HepG2 (cell line): ENCODE results near the gene VAC14. TPM values are rescaled to one million over a fixed set of nuclear protein-coding genes. Genes with fewer than 3 reads are reported as not detected.
A peak's percentile ranks its signal among the peaks of the same experiment; 100 is the strongest.

Source experiments
- CTCF ChIP-seq: sonication (generic); formaldehyde crosslinking; IDR thresholded peaks from 2 replicates; pipeline ENCODE4 v1.5.0; 2020; ENCODE audit warnings: mild to moderate bottlenecking, missing genetic modification reagents, moderate library complexity
- ERF ChIP-seq: IDR thresholded peaks from 2 replicates; pipeline ENCODE4 v1.6.1; 2018; ENCODE audit warnings: missing biosample characterization, missing genetic modification reagents
- FUBP1 ChIP-seq: sonication (generic); formaldehyde crosslinking; IDR thresholded peaks from 2 replicates; pipeline ENCODE4 v1.5.1; 2020; ENCODE audit warnings: missing genetic modification reagents, mild to moderate bottlenecking, borderline replicate concordance
- HCFC1 ChIP-seq: fragments of 150-350 bp; IDR thresholded peaks from 2 replicates; pipeline ENCODE4 v1.6.1; 2014; ENCODE audit warnings: low read depth, low read length
- IRX3 ChIP-seq: sonication (generic); formaldehyde crosslinking; IDR thresholded peaks from 2 replicates; pipeline ENCODE4 v1.8.1; 2023; ENCODE audit warnings: mild to moderate bottlenecking, low read depth, missing genetic modification reagents, borderline replicate concordance
- KDM5A ChIP-seq: fragments of 200-600 bp; sonication (generic); IDR thresholded peaks from 2 replicates; pipeline ENCODE4 v1.7.0; 2018; ENCODE audit warnings: antibody characterized with exemption, mild to moderate bottlenecking, low read length, borderline replicate concordance
- NFKBIZ ChIP-seq: IDR thresholded peaks from 2 replicates; pipeline ENCODE4 v1.6.1; 2018; ENCODE audit warnings: missing genetic modification reagents, missing compliant biosample characterization
- SNAI1 ChIP-seq: sonication (generic); formaldehyde crosslinking; IDR thresholded peaks from 2 replicates; pipeline ENCODE4 v1.5.0; 2020; ENCODE audit warnings: mild to moderate bottlenecking, missing genetic modification reagents, borderline replicate concordance
- SYNCRIP ChIP-seq: fragments of 200-400 bp; formaldehyde crosslinking; IDR thresholded peaks from 2 replicates; pipeline ENCODE4 v1.6.1; 2018; ENCODE audit warnings: mild to moderate bottlenecking, low read depth, low read length; ENCODE audit not compliant: insufficient read depth
- ZHX1 ChIP-seq: sonication (generic); formaldehyde crosslinking; IDR thresholded peaks from 2 replicates; pipeline ENCODE4 v1.8.1; 2022; ENCODE audit warnings: low read depth, mild to moderate bottlenecking, missing genetic modification reagents
- ZMYM2 ChIP-seq: sonication (generic); formaldehyde crosslinking; IDR thresholded peaks from 2 replicates; pipeline ENCODE4 v1.8.0; 2022; ENCODE audit warnings: mild to moderate bottlenecking, missing genetic modification reagents
- ZNF326 ChIP-seq: sonication (generic); formaldehyde crosslinking; IDR thresholded peaks from 2 replicates; pipeline ENCODE4 v1.4.0; 2020; ENCODE audit warnings: missing genetic modification reagents, borderline replicate concordance
- ZNF646 ChIP-seq: sonication (generic); formaldehyde crosslinking; IDR thresholded peaks from 2 replicates; pipeline ENCODE4 v1.9.0; 2021; ENCODE audit warnings: mild to moderate bottlenecking, missing genetic modification reagents
- ZZZ3 ChIP-seq: sonication (generic); formaldehyde crosslinking; IDR thresholded peaks from 2 replicates; pipeline ENCODE4 v1.4.0; 2020; ENCODE audit warnings: missing genetic modification reagents, mild to moderate bottlenecking, borderline replicate concordance
- polyA plus RNA-seq, 8 experiments: library from polyadenylated mRNA; depleted of rRNA in 3 of 8; stranded (reverse) in 7 of 8; unstranded in 1 of 8; fragments of >200 nt; fragmentation: Illumina TruSeq in 4 of 8; extraction: Trizol in 4 of 8; gene quantifications; 2 replicates each; pipeline versions ENCODE4 v1.2.1 to v1.2.3, GENCODE V29; 2011 to 2016; ENCODE audit warnings: low read depth in 4 of 8, missing spikeins in 1 of 8, mixed read lengths in 1 of 8; ENCODE audit not compliant: insufficient read depth in 1 of 8
- total RNA-seq, 5 experiments: library from RNA; depleted of rRNA; stranded (reverse); fragments of >200 nt; fragmentation: Illumina TruSeq; extraction: Trizol; gene quantifications; 2 replicates each; pipeline ENCODE4 v1.2.3, GENCODE V29; 2016; ENCODE audit warnings: low read depth in 1 of 5

VAC14 gene
- total and polyA plus RNA-seq, 2 of the 13 experiments (the other 11 are each of a cell fraction or from before 2014, with no cell fraction given), result 23.5 to 24.6 TPM

- TF ChIP-seq FUBP1 (no peak), CTCF (CRISPR knock-in tag) (peak; percentile 96), IRX3 (CRISPR knock-in tag) (no peak), HCFC1 (no peak), ZNF646 (CRISPR knock-in tag) (no peak), ZHX1 (CRISPR knock-in tag) (no peak), SYNCRIP (no peak), ERF (CRISPR knock-in tag) (peak; percentile 66; the same call in 1 of the 2 replicates), ZZZ3 (CRISPR knock-in tag) (no peak), ZMYM2 (CRISPR knock-in tag) (no peak), KDM5A (peak; percentile 7; the same call in 1 of the 2 replicates), SNAI1 (no peak), ZNF326 (CRISPR knock-in tag) (no peak), NFKBIZ (CRISPR knock-in tag) (no peak)
Observed at GRCh38 chr16:70653809-70654771, 146.9 kb downstream of the VAC14 start (continued).
